SK-N-MC (cell line): Measurements from ENCODE around the gene PIM3.

Source experiments
- EZH2 ChIP-seq: fragments of 200-600 bp; sonication (generic); IDR thresholded peaks from one replicate; pipeline ENCODE4 v1.6.1; 2017; ENCODE audit warnings: antibody characterized with exemption
- POLR2AphosphoS5 ChIP-seq: IDR thresholded peaks from 2 replicates; pipeline ENCODE4 v1.6.1; 2012; ENCODE audit warnings: mild to moderate bottlenecking, low read depth, low read length, borderline replicate concordance

- TF ChIP-seq POLR2AphosphoS5 (no peak), EZH2 (no peak)
These were observed 3.1 kb downstream of the PIM3 start for GRCh38 chr22:49963647-49964026.
